ENCODE data around the gene INPP5D.

INPP5D gene

GRCh38 chr2:233039846-233040530, 20.2 kb upstream of the INPP5D start:
- no peaks in the 10 kb centered on the region for H3K36me3 ChIP-seq
- no peak overlapping the region for H3K27ac ChIP-seq
- H3K4me3 ChIP-seq (ENCODE audit: low read depth in 1 of 2, low read length in 1 of 2) = no peak overlapping the region
- TF ChIP-seq, protein P1, sequence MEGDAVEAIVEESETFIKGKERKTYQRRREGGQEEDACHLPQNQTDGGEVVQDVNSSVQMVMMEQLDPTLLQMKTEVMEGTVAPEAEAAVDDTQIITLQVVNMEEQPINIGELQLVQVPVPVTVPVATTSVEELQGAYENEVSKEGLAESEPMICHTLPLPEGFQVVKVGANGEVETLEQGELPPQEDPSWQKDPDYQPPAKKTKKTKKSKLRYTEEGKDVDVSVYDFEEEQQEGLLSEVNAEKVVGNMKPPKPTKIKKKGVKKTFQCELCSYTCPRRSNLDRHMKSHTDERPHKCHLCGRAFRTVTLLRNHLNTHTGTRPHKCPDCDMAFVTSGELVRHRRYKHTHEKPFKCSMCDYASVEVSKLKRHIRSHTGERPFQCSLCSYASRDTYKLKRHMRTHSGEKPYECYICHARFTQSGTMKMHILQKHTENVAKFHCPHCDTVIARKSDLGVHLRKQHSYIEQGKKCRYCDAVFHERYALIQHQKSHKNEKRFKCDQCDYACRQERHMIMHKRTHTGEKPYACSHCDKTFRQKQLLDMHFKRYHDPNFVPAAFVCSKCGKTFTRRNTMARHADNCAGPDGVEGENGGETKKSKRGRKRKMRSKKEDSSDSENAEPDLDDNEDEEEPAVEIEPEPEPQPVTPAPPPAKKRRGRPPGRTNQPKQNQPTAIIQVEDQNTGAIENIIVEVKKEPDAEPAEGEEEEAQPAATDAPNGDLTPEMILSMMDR (IDR thresholded peaks at IDR 0.05) = no peak
- H3K9me3 ChIP-seq = no peaks in the 10 kb centered on the region
- no peaks in the 10 kb centered on the region for H3K27me3 ChIP-seq
- H3K4me1 ChIP-seq (ENCODE audit: control insufficient read depth in 1 of 2, insufficient read depth in 1 of 2, low read depth in 1 of 2, low read length in 1 of 2) = no peaks in the 10 kb centered on the region

- Histone ChIP-seq H3K36me3 (no peaks in the 10 kb centered on the region), H3K9me3 (no peaks in the 10 kb centered on the region), H3K4me1 (ENCODE audit: control insufficient read depth in 1 of 2, insufficient read depth in 1 of 2, low read depth in 1 of 2, low read length in 1 of 2) (no peaks in the 10 kb centered on the region), H3K27ac (no peak overlapping the region), H3K27me3 (no peaks in the 10 kb centered on the region), H3K4me3 (ENCODE audit: low read depth in 1 of 2, low read length in 1 of 2) (no peak overlapping the region)
- TF ChIP-seq, protein P1 (IDR thresholded peaks at IDR 0.05) = no peak
Measured at GRCh38 chr2:233040571-233040970, 19.6 kb upstream of the INPP5D start.

GRCh38 chr2:233041722-233042323, 18.3 kb upstream of the INPP5D start:
- no peaks in the 10 kb centered on the region for H3K4me1 ChIP-seq (ENCODE audit: control insufficient read depth in 1 of 2, insufficient read depth in 1 of 2, low read depth in 1 of 2, low read length in 1 of 2)
- TF ChIP-seq, protein P1 (IDR thresholded peaks at IDR 0.05) = no peak
- H3K4me3 ChIP-seq (ENCODE audit: low read depth in 1 of 2, low read length in 1 of 2) = no peak overlapping the region
- H3K9me3 ChIP-seq = no peaks in the 10 kb centered on the region
- H3K27me3 ChIP-seq = no peaks in the 10 kb centered on the region
- H3K36me3 ChIP-seq = no peaks in the 10 kb centered on the region
- H3K27ac ChIP-seq = no peak overlapping the region

- TF ChIP-seq, protein P1 (IDR thresholded peaks at IDR 0.05) = no peak
- Histone ChIP-seq H3K36me3 (no peaks in the 10 kb centered on the region), H3K9me3 (no peaks in the 10 kb centered on the region), H3K4me3 (ENCODE audit: low read depth in 1 of 2, low read length in 1 of 2) (no peak overlapping the region), H3K27ac (no peak overlapping the region), H3K4me1 (ENCODE audit: control insufficient read depth in 1 of 2, insufficient read depth in 1 of 2, low read depth in 1 of 2, low read length in 1 of 2) (no peaks in the 10 kb centered on the region), H3K27me3 (no peaks in the 10 kb centered on the region)
Measured at GRCh38 chr2:233042549-233042948, 17.6 kb upstream of the INPP5D start.

GRCh38 chr2:233044974-233045605, 15.1 kb upstream of the INPP5D start:
- TF ChIP-seq, protein P1 (IDR thresholded peaks at IDR 0.05) = no peak
- Histone ChIP-seq H3K36me3 (no peaks in the 10 kb centered on the region), H3K9me3 (no peaks in the 10 kb centered on the region), H3K4me3 (ENCODE audit: low read depth in 1 of 2, low read length in 1 of 2) (no peak overlapping the region), H3K27me3 (peaks cover 12% of the 10 kb centered on the region), H3K4me1 (ENCODE audit: control insufficient read depth in 1 of 2, insufficient read depth in 1 of 2, low read depth in 1 of 2, low read length in 1 of 2) (no peaks in the 10 kb centered on the region), H3K27ac (no peak overlapping the region)
